Coronary artery (tissue), 2 donors: ENCODE measurements around the gene CD68.

Experiments used
- DNase-seq: peaks from one replicate; pipeline ENCODE4 v3.0.0-alpha.2; 2017; ENCODE audit warnings: low spot score
- H3K27ac ChIP-seq, 2 donors: fragments of 200-600 bp; sonication (generic); one replicate each; pipeline ENCODE4 v1.5.1; 2016 to 2019
- H3K4me3 ChIP-seq: fragments of 200-600 bp; sonication (generic); 2 replicates; pipeline ENCODE4 v1.5.1; 2016; ENCODE audit warnings: mild to moderate bottlenecking, moderate library complexity
- TF ChIP-seq, protein P1 (sequence below): fragments of 200-600 bp; sonication (generic); IDR thresholded peaks from one replicate; pipeline ENCODE4 v1.5.1; 2019; ENCODE audit warnings: antibody characterized with exemption

The CD68 gene

GRCh38 chr17:7560172-7561027 is 19.0 kb upstream of the CD68 start:
- peak overlapping the region; percentile 95 for H3K4me3 ChIP-seq
- H3K27ac ChIP-seq = peak overlapping the region; percentile 91 to 98
- no peak for DNase-seq
- TF ChIP-seq, protein P1, sequence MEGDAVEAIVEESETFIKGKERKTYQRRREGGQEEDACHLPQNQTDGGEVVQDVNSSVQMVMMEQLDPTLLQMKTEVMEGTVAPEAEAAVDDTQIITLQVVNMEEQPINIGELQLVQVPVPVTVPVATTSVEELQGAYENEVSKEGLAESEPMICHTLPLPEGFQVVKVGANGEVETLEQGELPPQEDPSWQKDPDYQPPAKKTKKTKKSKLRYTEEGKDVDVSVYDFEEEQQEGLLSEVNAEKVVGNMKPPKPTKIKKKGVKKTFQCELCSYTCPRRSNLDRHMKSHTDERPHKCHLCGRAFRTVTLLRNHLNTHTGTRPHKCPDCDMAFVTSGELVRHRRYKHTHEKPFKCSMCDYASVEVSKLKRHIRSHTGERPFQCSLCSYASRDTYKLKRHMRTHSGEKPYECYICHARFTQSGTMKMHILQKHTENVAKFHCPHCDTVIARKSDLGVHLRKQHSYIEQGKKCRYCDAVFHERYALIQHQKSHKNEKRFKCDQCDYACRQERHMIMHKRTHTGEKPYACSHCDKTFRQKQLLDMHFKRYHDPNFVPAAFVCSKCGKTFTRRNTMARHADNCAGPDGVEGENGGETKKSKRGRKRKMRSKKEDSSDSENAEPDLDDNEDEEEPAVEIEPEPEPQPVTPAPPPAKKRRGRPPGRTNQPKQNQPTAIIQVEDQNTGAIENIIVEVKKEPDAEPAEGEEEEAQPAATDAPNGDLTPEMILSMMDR = peak; percentile 7

DNA sequence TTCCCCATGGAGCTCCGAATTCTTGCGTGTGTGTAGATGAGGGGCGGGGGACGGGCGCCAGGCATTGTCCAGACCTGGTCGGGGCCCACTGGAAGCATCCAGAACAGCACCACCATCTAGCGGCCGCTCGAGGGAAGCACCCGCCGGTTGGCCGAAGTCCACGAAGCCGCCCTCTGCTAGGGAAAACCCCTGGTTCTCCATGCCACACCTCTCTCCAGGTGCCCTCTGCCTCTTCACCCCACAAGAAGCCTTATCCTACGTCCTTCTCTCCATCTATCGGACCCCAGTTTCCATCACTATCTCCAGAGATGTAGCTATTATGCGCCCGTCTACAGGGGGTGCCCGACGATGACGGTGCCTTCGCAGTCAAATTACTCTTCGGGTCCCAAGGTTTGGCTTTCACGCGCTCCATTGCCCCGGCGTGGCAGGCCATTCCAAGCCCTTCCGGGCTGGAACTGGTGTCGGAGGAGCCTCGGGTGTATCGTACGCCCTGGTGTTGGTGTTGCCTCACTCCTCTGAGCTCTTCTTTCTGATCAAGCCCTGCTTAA is 18.3 kb upstream of the CD68 start:
- Histone ChIP-seq H3K4me3 (peak overlapping the region; percentile 95), H3K27ac (peak overlapping the region; percentile 91 to 98)
- peak; percentile 91 for DNase-seq
- TF ChIP-seq, protein P1 = peak; percentile 84

- DNase-seq = peak; percentile 89
- Histone ChIP-seq H3K4me3 (peak within 1 kb of the TSS; percentile 95), H3K27ac (peak within 1 kb of the TSS; percentile 91 to 98)
- TF ChIP-seq, protein P1 = no peak
Observed at GRCh38 chr17:7561589-7562207, 17.7 kb upstream of the CD68 start, which contains the start of gene SENP3. Gene SENP3 (plus strand): TSS chr17:7561919. CDS start chr17:7563077, 1,158 bp downstream.

DNA sequence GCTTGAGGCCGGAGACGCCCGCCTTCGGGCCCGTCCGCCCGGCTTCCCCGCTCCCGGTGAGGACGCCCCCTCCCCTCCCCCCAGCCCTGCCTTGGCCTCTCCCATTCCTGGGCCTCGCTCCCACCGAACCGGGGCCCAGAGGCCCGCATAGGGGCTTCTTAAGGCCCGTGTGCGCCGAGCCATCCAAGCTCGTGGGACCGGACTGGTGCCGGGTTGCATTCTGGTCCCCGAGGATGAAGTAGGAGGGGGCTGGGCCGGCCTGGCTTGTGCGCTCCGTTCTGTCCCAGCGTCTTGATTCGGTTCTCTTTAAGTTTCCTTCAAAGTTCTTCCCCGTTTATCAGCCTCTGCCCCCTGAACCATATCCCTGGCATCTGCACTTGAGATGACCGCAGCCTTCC is 17.2 kb upstream of the CD68 start:
- H3K4me3 ChIP-seq = peak overlapping the region; percentile 95
- TF ChIP-seq, protein P1 = no peak
- no peak for DNase-seq
- H3K27ac ChIP-seq = peak overlapping the region; percentile 91 to 98

DNA sequence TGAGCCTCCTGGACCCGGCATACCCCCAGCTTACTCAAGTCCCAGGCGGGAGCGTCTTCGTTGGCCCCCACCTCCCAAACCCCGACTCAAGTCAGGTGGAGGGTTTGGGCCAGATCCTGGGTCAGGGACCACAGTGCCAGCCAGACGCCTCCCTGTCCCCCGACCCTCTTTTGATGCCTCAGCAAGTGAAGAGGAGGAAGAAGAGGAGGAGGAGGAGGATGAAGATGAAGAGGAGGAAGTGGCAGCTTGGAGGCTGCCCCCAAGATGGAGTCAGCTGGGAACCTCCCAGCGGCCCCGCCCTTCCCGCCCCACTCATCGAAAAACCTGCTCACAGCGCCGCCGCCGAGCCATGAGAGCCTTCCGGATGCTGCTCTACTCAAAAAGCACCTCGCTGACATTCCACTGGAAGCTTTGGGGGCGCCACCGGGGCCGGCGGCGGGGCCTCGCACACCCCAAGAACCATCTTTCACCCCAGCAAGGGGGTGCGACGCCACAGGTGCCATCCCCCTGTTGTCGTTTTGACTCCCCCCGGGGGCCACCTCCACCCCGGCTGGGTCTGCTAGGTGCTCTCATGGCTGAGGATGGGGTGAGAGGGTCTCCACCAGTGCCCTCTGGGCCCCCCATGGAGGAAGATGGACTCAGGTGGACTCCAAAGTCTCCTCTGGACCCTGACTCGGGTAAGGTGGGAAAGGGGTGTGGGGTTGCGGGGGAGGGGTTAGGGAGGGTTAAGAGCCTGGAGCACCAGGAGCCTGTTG is 16.1 kb upstream of the CD68 start:
- TF ChIP-seq, protein P1 = no peak
- peak overlapping the region; percentile 95 for H3K4me3 ChIP-seq
- DNase-seq = no peak
- H3K27ac ChIP-seq = no peak overlapping the region

DNA sequence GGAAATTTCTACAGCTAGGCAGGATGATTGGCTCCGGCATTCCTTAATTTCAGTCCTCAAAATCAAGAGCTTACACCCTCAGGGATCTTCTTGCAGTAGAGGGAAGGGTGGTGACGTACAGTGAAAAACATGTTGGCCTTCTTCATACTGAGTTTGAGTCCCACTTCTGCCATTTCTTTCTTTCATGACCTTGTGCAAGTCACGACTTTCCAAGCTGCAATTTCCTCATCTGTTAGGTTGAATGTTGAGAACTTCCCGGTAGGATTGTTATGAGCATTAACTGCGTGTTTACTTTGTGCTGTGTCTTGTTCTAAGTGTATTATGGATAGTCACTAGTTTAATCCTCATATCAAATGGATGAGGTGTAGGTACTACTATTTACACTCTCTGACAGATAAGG is 9.9 kb upstream of the CD68 start:
- Histone ChIP-seq H3K27ac (no peak overlapping the region), H3K4me3 (no peak overlapping the region)
- no peak for DNase-seq
- TF ChIP-seq, protein P1 = no peak
